GM12874 (cell line): ENCODE data around the gene LZIC.

Experiments used
- TF ChIP-seq, protein P1 (sequence below): IDR thresholded peaks from 2 replicates; pipeline ENCODE4 v1.5.1; 2011; ENCODE audit warnings: low read depth, mild to moderate bottlenecking, control low read depth, low read length, moderate library complexity; ENCODE audit not compliant: insufficient read depth

Gene LZIC

GRCh38 chr1:9902060-9902452 is 41.1 kb downstream of the LZIC start:
- TF ChIP-seq, protein P1, sequence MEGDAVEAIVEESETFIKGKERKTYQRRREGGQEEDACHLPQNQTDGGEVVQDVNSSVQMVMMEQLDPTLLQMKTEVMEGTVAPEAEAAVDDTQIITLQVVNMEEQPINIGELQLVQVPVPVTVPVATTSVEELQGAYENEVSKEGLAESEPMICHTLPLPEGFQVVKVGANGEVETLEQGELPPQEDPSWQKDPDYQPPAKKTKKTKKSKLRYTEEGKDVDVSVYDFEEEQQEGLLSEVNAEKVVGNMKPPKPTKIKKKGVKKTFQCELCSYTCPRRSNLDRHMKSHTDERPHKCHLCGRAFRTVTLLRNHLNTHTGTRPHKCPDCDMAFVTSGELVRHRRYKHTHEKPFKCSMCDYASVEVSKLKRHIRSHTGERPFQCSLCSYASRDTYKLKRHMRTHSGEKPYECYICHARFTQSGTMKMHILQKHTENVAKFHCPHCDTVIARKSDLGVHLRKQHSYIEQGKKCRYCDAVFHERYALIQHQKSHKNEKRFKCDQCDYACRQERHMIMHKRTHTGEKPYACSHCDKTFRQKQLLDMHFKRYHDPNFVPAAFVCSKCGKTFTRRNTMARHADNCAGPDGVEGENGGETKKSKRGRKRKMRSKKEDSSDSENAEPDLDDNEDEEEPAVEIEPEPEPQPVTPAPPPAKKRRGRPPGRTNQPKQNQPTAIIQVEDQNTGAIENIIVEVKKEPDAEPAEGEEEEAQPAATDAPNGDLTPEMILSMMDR: no peak

DNA sequence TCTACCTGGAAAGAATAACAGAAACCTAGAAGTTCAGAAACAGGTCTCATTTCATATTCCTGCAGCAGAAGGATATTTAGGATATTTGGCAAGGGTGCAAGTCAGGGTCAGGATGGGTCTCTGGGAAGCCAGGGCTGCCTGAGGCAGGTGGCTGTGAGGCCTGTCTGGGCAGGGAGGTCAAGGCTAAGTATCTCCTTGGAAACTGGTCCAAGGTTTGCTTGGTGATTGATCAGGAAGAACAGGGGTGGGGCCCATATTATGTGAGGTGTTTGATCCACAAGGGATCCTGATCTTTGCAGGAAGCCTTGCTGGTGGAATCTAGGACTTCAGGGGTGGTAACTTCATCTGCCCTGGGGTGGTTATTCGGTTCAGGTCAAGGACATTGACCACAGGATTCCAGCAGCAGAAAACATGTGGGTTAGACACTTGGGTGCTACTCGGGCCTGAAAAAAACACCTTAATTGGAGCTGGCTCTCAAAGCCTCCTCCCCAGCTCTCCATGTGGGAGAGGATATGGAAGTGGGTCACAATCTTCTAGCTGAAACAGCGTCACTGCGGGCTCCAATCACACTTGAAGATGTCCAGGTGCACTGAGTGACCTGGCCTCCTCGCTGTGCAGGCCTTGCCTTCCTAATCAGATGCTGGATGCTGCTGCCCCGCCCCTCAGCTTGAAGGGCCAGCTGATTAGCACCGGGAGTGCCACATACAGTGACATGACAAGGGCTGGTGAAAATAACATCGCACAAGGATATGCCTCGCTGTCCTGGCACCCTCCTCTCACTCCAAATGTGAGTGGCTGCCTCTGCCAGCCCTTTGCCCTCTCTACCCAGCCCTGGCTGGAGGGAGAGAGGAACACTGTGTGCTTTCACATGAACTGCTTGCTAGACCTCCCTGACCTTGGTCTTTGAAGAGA is 41.8 kb downstream of the LZIC start:
- TF ChIP-seq, protein P1: no peak

DNA sequence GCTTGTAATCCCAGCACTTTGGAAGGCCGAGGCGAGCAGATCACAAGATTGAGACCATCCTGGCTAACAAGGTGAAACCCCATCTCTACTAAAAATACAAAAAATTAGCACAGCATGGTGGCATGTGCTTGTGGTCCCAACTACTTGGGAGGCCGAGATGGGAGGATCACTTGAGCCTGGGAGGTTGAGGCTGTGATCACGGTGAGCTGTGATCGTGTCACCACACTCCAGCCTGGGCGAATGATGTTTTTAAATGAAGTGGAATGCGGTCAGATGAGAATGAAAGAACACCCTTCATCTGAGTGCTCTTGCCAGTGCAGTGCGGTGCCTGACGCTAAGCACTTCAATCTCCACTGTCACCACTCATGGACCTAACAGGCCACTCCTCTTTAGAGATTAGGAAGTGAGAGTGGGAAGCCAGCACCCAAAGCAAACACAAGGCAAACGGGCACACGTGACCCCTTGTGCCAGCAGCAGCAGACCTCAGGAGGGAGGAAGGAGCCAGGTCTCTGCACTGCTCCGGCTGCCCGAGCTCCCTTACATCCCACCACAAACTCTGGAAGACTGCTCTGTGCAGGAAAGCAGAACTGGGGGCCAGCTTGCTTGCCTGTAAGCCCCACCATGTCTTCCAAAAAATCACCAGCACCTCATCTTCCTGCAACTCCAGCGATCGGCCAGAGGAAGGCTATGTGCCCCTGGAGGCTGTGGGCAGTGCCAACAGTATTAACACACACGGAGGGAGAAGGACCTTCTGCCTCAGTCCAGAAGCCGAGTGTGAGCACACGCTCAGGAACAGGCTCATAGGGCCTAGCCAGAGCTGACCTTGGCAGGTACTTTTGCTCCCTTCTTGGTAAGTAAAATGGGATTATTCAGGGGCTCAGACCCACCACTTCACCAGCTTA is 42.8 kb downstream of the LZIC start:
- TF ChIP-seq, protein P1: no peak

DNA sequence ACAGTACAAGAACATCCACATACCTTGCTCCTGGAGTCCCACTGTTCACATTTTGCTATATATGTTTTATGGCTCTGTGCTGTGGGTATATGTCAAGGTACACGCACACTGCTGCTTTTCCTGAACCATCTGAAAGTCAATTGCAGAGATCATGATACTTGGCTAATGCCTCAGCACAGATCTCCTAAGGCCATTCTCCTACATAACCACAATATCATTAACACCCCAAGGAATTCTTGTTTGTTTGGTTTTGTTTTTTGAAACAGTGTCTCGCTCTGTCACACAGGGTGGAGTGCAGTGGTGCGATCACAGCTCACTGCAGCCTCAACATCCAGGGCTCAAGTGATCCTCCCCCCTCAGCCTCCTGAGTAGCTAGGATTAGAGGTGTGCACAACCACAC is 49.1 kb downstream of the LZIC start:
- TF ChIP-seq, protein P1: no peak

- TF ChIP-seq, protein P1: no peak
These were observed 50.3 kb downstream of the LZIC start for GRCh38 chr1:9892563-9893528.

DNA sequence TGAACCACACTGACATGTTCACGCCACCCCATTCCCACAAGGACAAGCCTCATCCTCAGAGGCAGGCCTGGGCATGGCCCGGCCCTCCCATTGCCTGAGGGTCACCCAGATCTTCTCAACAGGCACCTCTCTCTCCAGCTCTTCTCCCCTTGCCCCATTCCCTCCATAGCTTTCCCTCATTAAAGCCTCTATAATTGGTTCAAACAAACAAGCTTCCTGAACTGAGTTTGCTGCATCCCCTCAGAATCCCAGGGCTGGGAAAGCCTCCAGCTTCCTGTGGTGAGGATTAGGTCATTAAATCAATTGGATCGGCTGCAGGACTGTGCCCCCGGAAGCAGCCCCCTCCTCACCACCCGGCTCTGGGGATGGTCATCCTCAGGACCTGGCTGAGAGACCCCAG is 52.0 kb downstream of the LZIC start:
- TF ChIP-seq, protein P1: no peak
